Testis (tissue), 3 donors: ENCODE data around the gene TAF7. TPM values are rescaled to one million over a fixed set of nuclear protein-coding genes. Genes with fewer than 3 reads are reported as not detected.

Source experiments
- DNase-seq: peaks from one replicate; pipeline ENCODE4 v3.0.0-alpha.2; 2019
- H3K27ac ChIP-seq, 2 donors: fragments of 200-600 bp; sonication (generic); one replicate each; pipeline ENCODE4 v1.5.1; 2019
- H3K27me3 ChIP-seq: fragments of 200-600 bp; sonication (generic); one replicate; pipeline ENCODE4 v1.5.1; 2019
- H3K36me3 ChIP-seq: fragments of 200-600 bp; sonication (generic); one replicate; pipeline ENCODE4 v1.5.1; 2017; ENCODE audit warnings: low read depth; ENCODE audit errors: missing control alignments
- H3K4me1 ChIP-seq: fragments of 200-600 bp; sonication (generic); one replicate; pipeline ENCODE4 v1.5.1; 2019
- H3K4me3 ChIP-seq, 2 donors: fragments of 200-600 bp; sonication (generic); one replicate each; pipeline ENCODE4 v1.5.1; 2017 to 2019
- H3K9me3 ChIP-seq: fragments of 200-600 bp; sonication (generic); one replicate; pipeline ENCODE4 v1.5.1; 2017
- POLR2A ChIP-seq: fragments of 450-650 bp; IDR thresholded peaks from one replicate; pipeline ENCODE4 v1.6.1; 2017; ENCODE audit warnings: antibody characterized with exemption, mild to moderate bottlenecking, moderate library complexity
- WGBS, 2 donors: methylation state at CpG; one replicate each; pipeline ENCODE4 v1.1.5; 2018; 5-methylcytosine and 5-hydroxymethylcytosine counted together
- intact Hi-C: fragments of 100-400 bp; cut with DNase I; formaldehyde crosslinking; loops from one replicate; pipeline ENCODE4 v1.15.1; 2023; ENCODE audit warnings: low total_unique reads
- polyA plus RNA-seq: library from polyadenylated mRNA; stranded (reverse); fragments of 350-450 nt; fragmentation: Illumina TruSeq; extraction: RNeasy Lipid Tissue Mini Kit (QIAGEN cat#74804); gene quantifications from one replicate; pipeline ENCODE4 v1.2.3, GENCODE V29; 2014; ENCODE audit warnings: low read depth, low replicate concordance; ENCODE audit not compliant: insufficient read depth
- total RNA-seq, 2 donors: library from RNA; depleted of rRNA; stranded (reverse); fragments of >200 nt; gene quantifications; one replicate each; pipeline ENCODE4 v1.2.3, GENCODE V29; 2016
- TF ChIP-seq, protein P1 (sequence below), 3 experiments: fragments of 450-650 bp in 2 of 3; fragments of 200-600 bp in 1 of 3; sonication (generic) in 1 of 3; IDR thresholded peaks; one replicate each; pipeline ENCODE4 v1.5.1; 2016 to 2019; ENCODE audit warnings: antibody characterized with exemption in 3 of 3, mild to moderate bottlenecking in 2 of 3, moderate library complexity in 1 of 3

The TAF7 gene
- total and polyA plus RNA-seq, 3 donors from 2014 or later, result 112 to 137 (median 131) TPM

DNA sequence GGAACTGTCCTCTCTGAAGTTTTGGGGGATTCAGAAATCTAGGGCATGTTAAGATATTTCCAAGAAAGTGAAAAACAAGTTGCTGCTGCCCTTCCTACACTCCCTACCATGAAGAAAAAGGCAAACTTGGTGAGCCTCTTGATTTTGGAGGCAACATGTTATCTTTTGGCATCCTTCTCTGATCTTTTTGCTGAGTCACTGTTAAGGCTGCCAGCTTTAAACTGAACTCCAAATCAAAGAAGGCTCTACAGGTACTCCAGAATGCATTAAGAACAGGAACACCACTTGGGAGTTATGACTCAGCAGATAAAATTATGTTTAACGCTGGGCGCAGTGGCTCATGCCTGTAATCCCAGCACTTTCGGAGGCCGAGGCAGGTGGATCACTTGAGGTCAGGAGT, 51.4 kb downstream of the TAF7 start:
- TF ChIP-seq, protein P1, sequence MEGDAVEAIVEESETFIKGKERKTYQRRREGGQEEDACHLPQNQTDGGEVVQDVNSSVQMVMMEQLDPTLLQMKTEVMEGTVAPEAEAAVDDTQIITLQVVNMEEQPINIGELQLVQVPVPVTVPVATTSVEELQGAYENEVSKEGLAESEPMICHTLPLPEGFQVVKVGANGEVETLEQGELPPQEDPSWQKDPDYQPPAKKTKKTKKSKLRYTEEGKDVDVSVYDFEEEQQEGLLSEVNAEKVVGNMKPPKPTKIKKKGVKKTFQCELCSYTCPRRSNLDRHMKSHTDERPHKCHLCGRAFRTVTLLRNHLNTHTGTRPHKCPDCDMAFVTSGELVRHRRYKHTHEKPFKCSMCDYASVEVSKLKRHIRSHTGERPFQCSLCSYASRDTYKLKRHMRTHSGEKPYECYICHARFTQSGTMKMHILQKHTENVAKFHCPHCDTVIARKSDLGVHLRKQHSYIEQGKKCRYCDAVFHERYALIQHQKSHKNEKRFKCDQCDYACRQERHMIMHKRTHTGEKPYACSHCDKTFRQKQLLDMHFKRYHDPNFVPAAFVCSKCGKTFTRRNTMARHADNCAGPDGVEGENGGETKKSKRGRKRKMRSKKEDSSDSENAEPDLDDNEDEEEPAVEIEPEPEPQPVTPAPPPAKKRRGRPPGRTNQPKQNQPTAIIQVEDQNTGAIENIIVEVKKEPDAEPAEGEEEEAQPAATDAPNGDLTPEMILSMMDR (IDR thresholded peaks at IDR 0.05), result no peak
- TF ChIP-seq POLR2A, result no peak
- Histone ChIP-seq H3K36me3 (no peaks in the 10 kb centered on the region), H3K4me3 (peak overlapping the region in 1 of 2 donors; percentile 6), H3K27me3 (no peaks in the 10 kb centered on the region), H3K27ac (peak overlapping the region in 1 of 2 donors; percentile 7), H3K9me3 (no peaks in the 10 kb centered on the region), H3K4me1 (no peaks in the 10 kb centered on the region)
- DNase-seq, result no peak
- intact Hi-C loops, result no loop called here
- 67 to 85% methylated on average over 4 of the region's 4 CpGs for WGBS, 2 donors

Other genes with a start within 250 kb of the TAF7 start
Only the 30 nearest of the 38 such genes appear.
- gene PCDHB7, start 148.1 kb downstream of the TAF7 start, total RNA-seq, result 1 to 10 TPM; 3.3 to 3.4 TPM
- gene PCDHB7, start 148.1 kb downstream of the TAF7 start, polyA plus RNA-seq, result 2.6 TPM
- gene PCDHB8, start 143.0 kb downstream of the TAF7 start, total RNA-seq, result 1 to 10 TPM; 3.8 to 4.3 TPM
- 2.1 TPM for gene PCDHB8, start 143.0 kb downstream of the TAF7 start, polyA plus RNA-seq
- gene PCDHB16, start 138.4 kb downstream of the TAF7 start, total RNA-seq, result 1 to 10 TPM; 2.6 to 3.3 TPM
- gene PCDHB16, start 138.4 kb downstream of the TAF7 start, polyA plus RNA-seq, result 1.9 TPM
- 1 to 10 TPM; 5.7 to 8.7 TPM for gene PCDHB9, start 133.6 kb downstream of the TAF7 start, total RNA-seq
- gene PCDHB9, start 133.6 kb downstream of the TAF7 start, polyA plus RNA-seq, result 4.8 TPM
- gene PCDHB10, start 128.4 kb downstream of the TAF7 start, total RNA-seq, result 1 to 10 TPM; 4.0 to 4.9 TPM
- 1.5 TPM for gene PCDHB10, start 128.4 kb downstream of the TAF7 start, polyA plus RNA-seq
- 1 to 10 TPM; 4.0 to 4.2 TPM for gene PCDHB11, start 121.2 kb downstream of the TAF7 start, total RNA-seq
- 0.63 TPM for gene PCDHB11, start 121.2 kb downstream of the TAF7 start, polyA plus RNA-seq
- gene PCDHB12, start 112.1 kb downstream of the TAF7 start, total RNA-seq, result 1 to 10 TPM; 6.1 to 6.5 TPM
- 1.4 TPM for gene PCDHB12, start 112.1 kb downstream of the TAF7 start, polyA plus RNA-seq
- gene PCDHB13, start 106.9 kb downstream of the TAF7 start, total RNA-seq, result 1 to 10 TPM; 8.6 to 9.3 TPM
- gene PCDHB13, start 106.9 kb downstream of the TAF7 start, polyA plus RNA-seq, result 2.6 TPM
- 1 to 10 TPM; 7.9 to 8.0 TPM for gene PCDHB14, start 97.4 kb downstream of the TAF7 start, total RNA-seq
- 2.7 TPM for gene PCDHB14, start 97.4 kb downstream of the TAF7 start, polyA plus RNA-seq
- 10 to 100 TPM; 22.1 to 27.6 TPM for gene PCDHB15, start 75.4 kb downstream of the TAF7 start, total RNA-seq
- 10.3 TPM for gene PCDHB15, start 75.4 kb downstream of the TAF7 start, polyA plus RNA-seq
- 1 to 10 TPM; 4.0 to 4.4 TPM for gene SLC25A2, start 16.7 kb downstream of the TAF7 start, total RNA-seq
- 15.9 TPM for gene SLC25A2, start 16.7 kb downstream of the TAF7 start, polyA plus RNA-seq
- 10 to 100 TPM in 1 of 2 donors, 1 to 10 TPM in 1; 8.7 to 13.1 TPM for gene PCDHGA1, start 9.7 kb upstream of the TAF7 start, total RNA-seq
- gene PCDHGA1, start 9.7 kb upstream of the TAF7 start, polyA plus RNA-seq, result 1.6 TPM
- gene PCDHGA2, start 18.0 kb upstream of the TAF7 start, total RNA-seq, result 10 to 100 TPM; 19.4 to 31.0 TPM
- 5.6 TPM for gene PCDHGA2, start 18.0 kb upstream of the TAF7 start, polyA plus RNA-seq
- 10 to 100 TPM; 19.3 to 31.8 TPM for gene PCDHGA3, start 23.0 kb upstream of the TAF7 start, total RNA-seq
- gene PCDHGA3, start 23.0 kb upstream of the TAF7 start, polyA plus RNA-seq, result 4.4 TPM
- gene PCDHGB1, start 29.3 kb upstream of the TAF7 start, total RNA-seq, result 10 to 100 TPM; 12.5 to 16.4 TPM
- 0.92 TPM for gene PCDHGB1, start 29.3 kb upstream of the TAF7 start, polyA plus RNA-seq
- 10 to 100 TPM; 14.2 to 21.0 TPM for gene PCDHGA4, start 34.2 kb upstream of the TAF7 start, total RNA-seq
- gene PCDHGA4, start 34.2 kb upstream of the TAF7 start, polyA plus RNA-seq, result 1.9 TPM
- gene PCDHGB2, start 39.2 kb upstream of the TAF7 start, total RNA-seq, result 10 to 100 TPM; 16.6 to 20.4 TPM
- 1.5 TPM for gene PCDHGB2, start 39.2 kb upstream of the TAF7 start, polyA plus RNA-seq
- gene PCDHGA5, start 43.4 kb upstream of the TAF7 start, total RNA-seq, result 10 to 100 TPM in 1 of 2 donors, 1 to 10 TPM in 1; 9.4 to 12.2 TPM
- 1.5 TPM for gene PCDHGA5, start 43.4 kb upstream of the TAF7 start, polyA plus RNA-seq
- 10 to 100 TPM; 11.3 to 17.1 TPM for gene PCDHGB3, start 49.5 kb upstream of the TAF7 start, total RNA-seq
- 0.74 TPM for gene PCDHGB3, start 49.5 kb upstream of the TAF7 start, polyA plus RNA-seq
- 10 to 100 TPM in 1 of 2 donors, 1 to 10 TPM in 1; 9.7 to 13.4 TPM for gene PCDHGA6, start 53.1 kb upstream of the TAF7 start, total RNA-seq
- 1.8 TPM for gene PCDHGA6, start 53.1 kb upstream of the TAF7 start, polyA plus RNA-seq
- gene PCDHGA7, start 62.0 kb upstream of the TAF7 start, total RNA-seq, result 10 to 100 TPM; 11.1 to 12.7 TPM
- 1.6 TPM for gene PCDHGA7, start 62.0 kb upstream of the TAF7 start, polyA plus RNA-seq
- 10 to 100 TPM; 11.3 to 13.3 TPM for gene PCDHGB4, start 66.9 kb upstream of the TAF7 start, total RNA-seq
- 1.0 TPM for gene PCDHGB4, start 66.9 kb upstream of the TAF7 start, polyA plus RNA-seq
- 1 to 10 TPM; 8.2 TPM for gene PCDHGA8, start 71.8 kb upstream of the TAF7 start, total RNA-seq
- 0.15 TPM for gene PCDHGA8, start 71.8 kb upstream of the TAF7 start, polyA plus RNA-seq
- gene PCDHGB5, start 77.2 kb upstream of the TAF7 start, total RNA-seq, result 10 to 100 TPM; 28.3 to 36.4 TPM
- gene PCDHGB5, start 77.2 kb upstream of the TAF7 start, polyA plus RNA-seq, result 4.5 TPM
- 10 to 100 TPM; 13.0 to 13.1 TPM for gene PCDHGA9, start 82.0 kb upstream of the TAF7 start, total RNA-seq
- gene PCDHGA9, start 82.0 kb upstream of the TAF7 start, polyA plus RNA-seq, result 1.1 TPM
- 10 to 100 TPM in 1 of 2 donors, 1 to 10 TPM in 1; 9.9 to 12.6 TPM for gene PCDHGB6, start 87.2 kb upstream of the TAF7 start, total RNA-seq
- gene PCDHGB6, start 87.2 kb upstream of the TAF7 start, polyA plus RNA-seq, result 2.1 TPM
- gene PCDHGA10, start 92.2 kb upstream of the TAF7 start, total RNA-seq, result 10 to 100 TPM; 11.3 to 11.7 TPM
- 1.2 TPM for gene PCDHGA10, start 92.2 kb upstream of the TAF7 start, polyA plus RNA-seq
- 10 to 100 TPM; 15.3 to 18.1 TPM for gene PCDHGB7, start 96.9 kb upstream of the TAF7 start, total RNA-seq
- gene PCDHGB7, start 96.9 kb upstream of the TAF7 start, polyA plus RNA-seq, result 6.6 TPM
- 1 to 10 TPM; 8.4 to 9.1 TPM for gene PCDHGA11, start 100.3 kb upstream of the TAF7 start, total RNA-seq
- 0.83 TPM for gene PCDHGA11, start 100.3 kb upstream of the TAF7 start, polyA plus RNA-seq
- 10 to 100 TPM; 10.3 to 11.3 TPM for gene PCDHGA12, start 109.7 kb upstream of the TAF7 start, total RNA-seq
- 2.7 TPM for gene PCDHGA12, start 109.7 kb upstream of the TAF7 start, polyA plus RNA-seq